GM21619 (cell line): ENCODE data around the gene HSPBAP1.

Source experiments
- ATAC-seq: cut with Tn5 transposase; IDR thresholded peaks from one replicate; pipeline ENCODE4 v1.9.1; 2021; ENCODE audit not compliant: unreplicated experiment

Gene HSPBAP1

GRCh38 chr3:122691195-122691594, 102.4 kb downstream of the HSPBAP1 start:
- ATAC-seq, result peak; percentile 77

- no peak for ATAC-seq
Measured at GRCh38 chr3:122690096-122690495, 103.5 kb downstream of the HSPBAP1 start.
